ENCODE data around the gene HSPB1.

The HSPB1 gene

DNA sequence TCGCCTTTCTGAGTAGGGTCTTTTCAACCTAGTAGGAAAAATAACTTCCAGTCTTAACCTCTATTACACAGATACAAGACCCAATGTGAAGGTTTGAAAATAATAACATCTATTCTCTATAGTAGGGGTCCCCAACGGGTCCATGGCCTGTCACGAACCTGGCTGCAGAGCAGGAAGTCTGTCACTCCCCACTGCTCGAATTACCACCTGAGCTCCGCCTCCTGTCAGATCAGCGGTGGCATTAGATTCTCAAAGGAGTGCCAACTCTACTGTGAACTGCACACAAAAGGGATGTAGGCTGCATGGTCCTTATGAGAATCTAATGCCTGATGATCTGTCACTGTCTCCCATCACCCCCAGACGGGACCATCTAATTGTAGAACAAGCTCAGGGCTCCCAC, 48.9 kb downstream of the HSPB1 start:
- DNase-seq (ENCODE audit: extremely low read depth, low read depth), result no peak
- TF ChIP-seq, protein P1, sequence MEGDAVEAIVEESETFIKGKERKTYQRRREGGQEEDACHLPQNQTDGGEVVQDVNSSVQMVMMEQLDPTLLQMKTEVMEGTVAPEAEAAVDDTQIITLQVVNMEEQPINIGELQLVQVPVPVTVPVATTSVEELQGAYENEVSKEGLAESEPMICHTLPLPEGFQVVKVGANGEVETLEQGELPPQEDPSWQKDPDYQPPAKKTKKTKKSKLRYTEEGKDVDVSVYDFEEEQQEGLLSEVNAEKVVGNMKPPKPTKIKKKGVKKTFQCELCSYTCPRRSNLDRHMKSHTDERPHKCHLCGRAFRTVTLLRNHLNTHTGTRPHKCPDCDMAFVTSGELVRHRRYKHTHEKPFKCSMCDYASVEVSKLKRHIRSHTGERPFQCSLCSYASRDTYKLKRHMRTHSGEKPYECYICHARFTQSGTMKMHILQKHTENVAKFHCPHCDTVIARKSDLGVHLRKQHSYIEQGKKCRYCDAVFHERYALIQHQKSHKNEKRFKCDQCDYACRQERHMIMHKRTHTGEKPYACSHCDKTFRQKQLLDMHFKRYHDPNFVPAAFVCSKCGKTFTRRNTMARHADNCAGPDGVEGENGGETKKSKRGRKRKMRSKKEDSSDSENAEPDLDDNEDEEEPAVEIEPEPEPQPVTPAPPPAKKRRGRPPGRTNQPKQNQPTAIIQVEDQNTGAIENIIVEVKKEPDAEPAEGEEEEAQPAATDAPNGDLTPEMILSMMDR (IDR thresholded peaks at IDR 0.05; ENCODE audit: low read depth, low read length), result no peak

DNA sequence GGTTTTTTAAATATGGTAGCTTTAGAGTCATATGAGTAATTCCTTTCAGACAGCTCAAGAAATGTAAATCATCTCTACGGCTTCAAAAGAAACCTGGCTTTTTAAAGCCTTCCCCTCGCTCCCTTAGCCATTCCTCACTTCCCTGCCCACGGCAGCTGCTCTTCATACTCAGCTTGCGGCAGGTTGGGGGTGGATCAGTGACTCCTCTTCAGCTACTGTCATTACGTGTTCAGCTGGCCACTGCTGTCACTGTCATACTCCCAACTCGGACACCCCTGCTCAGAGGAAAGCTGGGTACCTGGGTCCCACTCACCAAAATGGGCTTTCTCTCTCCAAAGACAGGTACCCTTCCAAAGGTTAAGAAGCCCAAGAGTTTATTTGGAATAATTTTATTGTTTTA, 49.7 kb downstream of the HSPB1 start:
- no peak for DNase-seq (ENCODE audit: extremely low read depth, low read depth)
- TF ChIP-seq, protein P1 (IDR thresholded peaks at IDR 0.05; ENCODE audit: low read depth, low read length), result no peak

DNA sequence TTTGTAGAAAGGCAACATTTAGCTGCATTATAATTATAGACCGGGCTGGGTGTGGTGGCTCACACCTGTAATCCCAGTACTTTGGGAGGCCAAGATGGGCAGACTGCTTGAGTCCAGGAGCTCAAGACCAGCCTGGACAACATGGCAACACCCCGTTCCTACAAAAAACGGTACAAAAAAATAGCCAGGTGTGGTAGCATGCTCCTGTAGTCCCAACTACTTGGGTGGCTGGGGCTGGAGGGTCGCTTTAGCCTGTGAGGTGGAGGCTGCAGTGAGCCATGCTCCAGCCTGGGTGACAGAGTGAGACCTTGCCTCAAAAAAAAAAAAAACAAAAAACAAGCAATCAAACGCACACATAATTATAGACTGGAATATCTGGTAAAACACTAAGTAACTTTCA, 51.3 kb downstream of the HSPB1 start:
- TF ChIP-seq, protein P1 (IDR thresholded peaks at IDR 0.05; ENCODE audit: low read depth, low read length), result no peak
- DNase-seq (ENCODE audit: extremely low read depth, low read depth), result no peak
